K562 (cell line): ENCODE measurements around the gene ARHGAP26. TPM values are rescaled to one million over a fixed set of nuclear protein-coding genes. Genes with fewer than 3 reads are reported as not detected.

Experiments used
- ATAC-seq: fragments of 200-7000 bp; cut with Tn5 transposase; 3 replicates; pipeline ENCODE4 v1.9.1; 2020; ENCODE audit warnings: moderate library complexity
- BruUV-seq: library from RNA; stranded (reverse); fragments of 400-500 nt; replicated peaks from 2 replicates; lab custom pipeline; 2021; lab: Mats Ljungman, UMichigan
- CTCF ChIA-PET: fragments of 300-600 bp; formaldehyde crosslinking; extraction: SDS; loops from one replicate; lab custom pipeline; 2021; ENCODE audit warnings: low intra/inter-chr PET ratio; lab: Yijun Ruan, JAX
- POLR2A ChIA-PET: fragments of 300-600, 350-650 bp; sonication (Branson Sonifier 250); formaldehyde crosslinking; extraction: SDS; loops from one replicate; lab custom pipeline; 2021; ENCODE audit warnings: antibody characterized with exemption, inconsistent platforms; lab: Yijun Ruan, JAX
- DNase-seq, 4 experiments: peaks; one replicate each; pipeline versions ENCODE4 v3.0.0 to v3.0.0-alpha.2; 2011 to 2018; ENCODE audit warnings: low spot score in 3 of 4, mixed read lengths in 3 of 4; ENCODE audit errors: extremely low read depth in 1 of 4
- FAIRE-seq: peaks from 2 replicates; lab custom pipeline; 2011; peaks lifted over from hg19 to GRCh38; lab: Jason Lieb, UNC
- H2AFZ ChIP-seq: 2 replicates; pipeline ENCODE4 v1.6.0; 2011; ENCODE audit warnings: low read depth, low read length, control low read depth, inconsistent platforms
- H3K27ac ChIP-seq: fragments of 200-600 bp; 3 replicates; pipeline ENCODE4 v1.8.0; 2011; ENCODE audit warnings: low read depth, mild to moderate bottlenecking, control low read depth, inconsistent platforms, low read length, moderate library complexity, mixed read lengths; ENCODE audit errors: extremely low read depth
- H3K27me3 ChIP-seq, 2 experiments: fragments of 300-600 bp in 1 of 2; 2 replicates in 1 of 2; 3 replicates in 1 of 2; pipeline versions ENCODE4 v1.6.0 to v1.8.0; 2011; ENCODE audit warnings: inconsistent platforms in 2 of 2, low read length in 2 of 2, mild to moderate bottlenecking in 1 of 2, mixed read lengths in 1 of 2, moderate library complexity in 1 of 2; ENCODE audit not compliant: control insufficient read depth in 2 of 2, insufficient read depth in 2 of 2
- H3K36me3 ChIP-seq: fragments of 300-600 bp; 3 replicates; pipeline ENCODE4 v1.8.0; 2011; ENCODE audit warnings: mild to moderate bottlenecking, low read length, inconsistent platforms; ENCODE audit not compliant: control insufficient read depth, insufficient read depth
- H3K4me1 ChIP-seq, 2 experiments: fragments of 200-600 bp in 1 of 2; replicated peaks in 1 of 2; 2 replicates in 1 of 2; 3 replicates in 1 of 2; pipeline versions ENCODE4 v1.5.1 to v1.8.0; 2011; ENCODE audit warnings: inconsistent platforms in 2 of 2, low read length in 2 of 2, mild to moderate bottlenecking in 1 of 2, mixed read lengths in 1 of 2, moderate library complexity in 1 of 2; ENCODE audit not compliant: control insufficient read depth in 2 of 2, insufficient read depth in 2 of 2
- H3K4me2 ChIP-seq: 2 replicates; pipeline ENCODE4 v1.6.1; 2011; ENCODE audit warnings: low read length, control low read depth, inconsistent platforms, mixed read lengths; ENCODE audit not compliant: insufficient read depth
- H3K4me3 ChIP-seq: fragments of 200-600 bp; sonication (generic), shearing (Covaris generic); 2 replicates; pipeline ENCODE4 v1.5.1; 2016; ENCODE audit warnings: control low read depth, inconsistent platforms
- H3K79me2 ChIP-seq: fragments of 200-600 bp; 3 replicates; pipeline ENCODE4 v1.8.0; 2011; ENCODE audit warnings: low read length, inconsistent platforms; ENCODE audit not compliant: control insufficient read depth, insufficient read depth
- H3K9ac ChIP-seq, 2 experiments: 2 replicates each; pipeline versions ENCODE4 v1.6.0 to v1.6.1; 2011; ENCODE audit warnings: low read depth in 2 of 2, low read length in 2 of 2, control low read depth in 1 of 2, inconsistent platforms in 1 of 2, mild to moderate bottlenecking in 1 of 2, mixed read lengths in 1 of 2; ENCODE audit not compliant: insufficient read depth in 1 of 2
- H3K9me1 ChIP-seq: one replicate; pipeline ENCODE4 v1.6.0; 2011; ENCODE audit warnings: inconsistent platforms, mild to moderate bottlenecking, low read length, moderate library complexity; ENCODE audit not compliant: control insufficient read depth, insufficient read depth
- H3K9me3 ChIP-seq: replicated peaks from 2 replicates; pipeline ENCODE4 v1.5.1; 2011; ENCODE audit warnings: low read depth, low read length, inconsistent platforms; ENCODE audit not compliant: control insufficient read depth, insufficient read depth
- H4K20me1 ChIP-seq: replicated peaks from 2 replicates; pipeline ENCODE4 v1.6.1; 2011; ENCODE audit warnings: low read length, inconsistent platforms, mixed read lengths; ENCODE audit not compliant: control insufficient read depth, insufficient read depth
- CBX8 ChIP-seq: fragments of 200-600 bp; sonication (generic); IDR thresholded peaks from 2 replicates; pipeline ENCODE4 v1.6.1; 2012; ENCODE audit warnings: borderline replicate concordance, mixed run types, low read depth, mild to moderate bottlenecking, moderate library complexity, mixed read lengths, low read length, control low read depth, inconsistent platforms; ENCODE audit not compliant: poor library complexity, severe bottlenecking; ENCODE audit errors: extremely low read depth
- CHD4 ChIP-seq: fragments of 200-600 bp; sonication (generic); IDR thresholded peaks from 3 replicates; pipeline ENCODE4 v1.6.1; 2012; ENCODE audit warnings: low read depth, mild to moderate bottlenecking, mixed read lengths, low read length, inconsistent platforms; ENCODE audit not compliant: insufficient read depth, insufficient replicate concordance, poor library complexity, severe bottlenecking
- DNMT1 ChIP-seq: fragments of 450-650 bp; IDR thresholded peaks from 2 replicates; pipeline ENCODE4 v1.6.1; 2016; ENCODE audit warnings: antibody characterized with exemption, mild to moderate bottlenecking
- MYNN ChIP-seq, 2 experiments: sonication (generic); formaldehyde crosslinking in 1 of 2; IDR thresholded peaks; 2 replicates each; pipeline versions ENCODE4 v1.5.0 to v1.6.1; 2016 to 2020; ENCODE audit warnings: antibody characterized with exemption in 1 of 2, missing genetic modification reagents in 1 of 2
- PURB ChIP-seq: sonication (generic); formaldehyde crosslinking; IDR thresholded peaks from 2 replicates; pipeline ENCODE4 v1.9.0; 2021; ENCODE audit warnings: low read depth, mild to moderate bottlenecking, missing genetic modification reagents
- TARDBP ChIP-seq: fragments of 450-650 bp; IDR thresholded peaks from 2 replicates; pipeline ENCODE4 v1.6.1; 2016
- THRAP3 ChIP-seq: fragments of 450-650 bp; IDR thresholded peaks from 2 replicates; pipeline ENCODE4 v1.6.1; 2016; ENCODE audit warnings: mild to moderate bottlenecking, inconsistent platforms, borderline replicate concordance
- XRCC3 ChIP-seq: fragments of 450-650 bp; IDR thresholded peaks from 2 replicates; pipeline ENCODE4 v1.6.1; 2017; ENCODE audit warnings: mild to moderate bottlenecking, moderate library complexity
- ZNF224 ChIP-seq: sonication (generic); formaldehyde crosslinking; IDR thresholded peaks from 2 replicates; pipeline ENCODE4 v1.8.0; 2022; ENCODE audit warnings: mild to moderate bottlenecking, missing genetic modification reagents
- ZNF668 ChIP-seq: fragments of 250-450 bp; sonication (Bioruptor Pico); IDR thresholded peaks from 2 replicates; pipeline ENCODE4 v1.8.0; 2022; ENCODE audit warnings: mild to moderate bottlenecking, inconsistent platforms
- WGBS: fragments of 100-300 bp; shearing (Covaris generic); methylation state at CpG from one replicate; pipeline ENCODE4 v1.1.6; 2016; ENCODE audit warnings: low coverage, mixed read lengths; ENCODE audit not compliant: insufficient coverage; ENCODE audit errors: missing lambda C conversion rate; 5-methylcytosine and 5-hydroxymethylcytosine counted together
- in situ Hi-C: fragments of 300-500 bp; cut with MboI; formaldehyde crosslinking; loops from 4 replicates; pipeline ENCODE4 v1.15.0; 2018; ENCODE audit warnings: inconsistent platforms, mixed read lengths
- intact Hi-C: fragments of 100-400 bp; cut with micrococcal nuclease; formaldehyde crosslinking; loops from 2 replicates; pipeline ENCODE4 v1.14.2; 2022
- polyA plus RNA-seq, 8 experiments: library from polyadenylated mRNA; depleted of rRNA in 4 of 8; stranded (reverse) in 5 of 8; unstranded in 3 of 8; fragments of >200 nt; fragmentation: Nextera tagmentation in 2 of 8; fragmentation: Illumina TruSeq in 1 of 8; extraction: Ambion mirVana in 2 of 8; extraction: Trizol in 1 of 8; gene quantifications; 2 replicates each; pipeline versions ENCODE4 v1.2.1 to v1.2.3, GENCODE V29; 2011 to 2014; ENCODE audit warnings: inconsistent platforms in 1 of 8, missing spikeins in 1 of 8
- total RNA-seq, 7 experiments: library from RNA; depleted of rRNA in 6 of 7; stranded (reverse); fragments of >200 nt in 6 of 7; fragmentation: Illumina TruSeq in 2 of 7; extraction: Trizol in 2 of 7; gene quantifications; 2 replicates each; pipeline versions ENCODE4 v1.2.1 to v1.2.3, GENCODE V29; 2011 to 2021; ENCODE audit warnings: low replicate concordance in 1 of 7
- TF ChIP-seq, protein P1 (sequence below), 2 experiments: fragments of 450-650 bp in 1 of 2; IDR thresholded peaks; 2 replicates each; pipeline ENCODE4 v1.6.1; 2011 to 2017; ENCODE audit warnings: low read depth in 2 of 2, antibody characterized with exemption in 1 of 2, borderline replicate concordance in 1 of 2, low read length in 1 of 2, mild to moderate bottlenecking in 1 of 2, mixed read lengths in 1 of 2; ENCODE audit not compliant: control insufficient read depth in 1 of 2
- TF ChIP-seq, protein P2 (sequence below): fragments of 450-650 bp; IDR thresholded peaks from 2 replicates; pipeline ENCODE4 v1.6.1; 2018; ENCODE audit not compliant: partially characterized antibody

ARHGAP26 gene
- total and polyA plus RNA-seq, 9 of the 15 experiments (the other 6 are each of a cell fraction or from before 2014, with no cell fraction given) = 0.13 to 1.1 (median 0.55) TPM

DNA sequence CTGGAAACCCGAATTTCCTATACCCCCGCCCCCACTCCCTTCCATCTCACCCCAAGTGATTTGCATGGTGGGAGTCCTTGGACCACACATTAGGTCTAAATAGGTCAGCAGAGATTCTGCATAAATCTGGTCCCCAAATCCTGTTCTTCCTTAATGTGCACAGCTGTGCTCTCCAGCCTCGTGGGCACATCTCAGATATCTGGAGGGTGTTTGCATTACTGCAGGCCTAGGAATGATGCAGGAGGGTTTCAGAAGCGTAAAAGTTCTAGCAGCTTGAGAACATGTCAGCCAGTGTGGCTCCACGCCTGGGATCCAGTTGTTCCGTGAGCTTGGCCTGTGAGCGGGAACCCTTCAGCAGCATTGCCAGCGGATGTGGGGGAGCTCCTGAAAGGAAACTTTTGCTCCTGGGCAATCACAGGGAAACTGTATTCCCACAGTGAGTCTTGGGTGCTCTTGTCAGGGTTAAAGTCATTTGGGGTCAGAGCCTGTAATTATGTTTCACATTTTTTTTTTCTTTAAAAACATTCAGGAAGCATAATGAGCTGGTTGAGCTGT, 12.9 kb downstream of the ARHGAP26 start:
- no peaks in the 10 kb centered on the region for H4K20me1 ChIP-seq
- H3K36me3 ChIP-seq = no peaks in the 10 kb centered on the region
- no peaks in the 10 kb centered on the region for H3K9me3 ChIP-seq
- no peak for TF ChIP-seq DNMT1
- TF ChIP-seq PURB (CRISPR knock-in tag) = no peak
- TF ChIP-seq CHD4 = no peak
- TF ChIP-seq ZNF224 = no peak
- TF ChIP-seq THRAP3 = no peak
- TF ChIP-seq CBX8 = no peak
- TF ChIP-seq, protein P1, sequence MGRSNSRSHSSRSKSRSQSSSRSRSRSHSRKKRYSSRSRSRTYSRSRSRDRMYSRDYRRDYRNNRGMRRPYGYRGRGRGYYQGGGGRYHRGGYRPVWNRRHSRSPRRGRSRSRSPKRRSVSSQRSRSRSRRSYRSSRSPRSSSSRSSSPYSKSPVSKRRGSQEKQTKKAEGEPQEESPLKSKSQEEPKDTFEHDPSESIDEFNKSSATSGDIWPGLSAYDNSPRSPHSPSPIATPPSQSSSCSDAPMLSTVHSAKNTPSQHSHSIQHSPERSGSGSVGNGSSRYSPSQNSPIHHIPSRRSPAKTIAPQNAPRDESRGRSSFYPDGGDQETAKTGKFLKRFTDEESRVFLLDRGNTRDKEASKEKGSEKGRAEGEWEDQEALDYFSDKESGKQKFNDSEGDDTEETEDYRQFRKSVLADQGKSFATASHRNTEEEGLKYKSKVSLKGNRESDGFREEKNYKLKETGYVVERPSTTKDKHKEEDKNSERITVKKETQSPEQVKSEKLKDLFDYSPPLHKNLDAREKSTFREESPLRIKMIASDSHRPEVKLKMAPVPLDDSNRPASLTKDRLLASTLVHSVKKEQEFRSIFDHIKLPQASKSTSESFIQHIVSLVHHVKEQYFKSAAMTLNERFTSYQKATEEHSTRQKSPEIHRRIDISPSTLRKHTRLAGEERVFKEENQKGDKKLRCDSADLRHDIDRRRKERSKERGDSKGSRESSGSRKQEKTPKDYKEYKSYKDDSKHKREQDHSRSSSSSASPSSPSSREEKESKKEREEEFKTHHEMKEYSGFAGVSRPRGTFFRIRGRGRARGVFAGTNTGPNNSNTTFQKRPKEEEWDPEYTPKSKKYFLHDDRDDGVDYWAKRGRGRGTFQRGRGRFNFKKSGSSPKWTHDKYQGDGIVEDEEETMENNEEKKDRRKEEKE (IDR thresholded peaks at IDR 0.05; ENCODE audit: borderline replicate concordance in 1 of 2, control insufficient read depth in 1 of 2, low read depth in 2 of 2, low read length in 1 of 2) = no peak
- TF ChIP-seq, protein P2, sequence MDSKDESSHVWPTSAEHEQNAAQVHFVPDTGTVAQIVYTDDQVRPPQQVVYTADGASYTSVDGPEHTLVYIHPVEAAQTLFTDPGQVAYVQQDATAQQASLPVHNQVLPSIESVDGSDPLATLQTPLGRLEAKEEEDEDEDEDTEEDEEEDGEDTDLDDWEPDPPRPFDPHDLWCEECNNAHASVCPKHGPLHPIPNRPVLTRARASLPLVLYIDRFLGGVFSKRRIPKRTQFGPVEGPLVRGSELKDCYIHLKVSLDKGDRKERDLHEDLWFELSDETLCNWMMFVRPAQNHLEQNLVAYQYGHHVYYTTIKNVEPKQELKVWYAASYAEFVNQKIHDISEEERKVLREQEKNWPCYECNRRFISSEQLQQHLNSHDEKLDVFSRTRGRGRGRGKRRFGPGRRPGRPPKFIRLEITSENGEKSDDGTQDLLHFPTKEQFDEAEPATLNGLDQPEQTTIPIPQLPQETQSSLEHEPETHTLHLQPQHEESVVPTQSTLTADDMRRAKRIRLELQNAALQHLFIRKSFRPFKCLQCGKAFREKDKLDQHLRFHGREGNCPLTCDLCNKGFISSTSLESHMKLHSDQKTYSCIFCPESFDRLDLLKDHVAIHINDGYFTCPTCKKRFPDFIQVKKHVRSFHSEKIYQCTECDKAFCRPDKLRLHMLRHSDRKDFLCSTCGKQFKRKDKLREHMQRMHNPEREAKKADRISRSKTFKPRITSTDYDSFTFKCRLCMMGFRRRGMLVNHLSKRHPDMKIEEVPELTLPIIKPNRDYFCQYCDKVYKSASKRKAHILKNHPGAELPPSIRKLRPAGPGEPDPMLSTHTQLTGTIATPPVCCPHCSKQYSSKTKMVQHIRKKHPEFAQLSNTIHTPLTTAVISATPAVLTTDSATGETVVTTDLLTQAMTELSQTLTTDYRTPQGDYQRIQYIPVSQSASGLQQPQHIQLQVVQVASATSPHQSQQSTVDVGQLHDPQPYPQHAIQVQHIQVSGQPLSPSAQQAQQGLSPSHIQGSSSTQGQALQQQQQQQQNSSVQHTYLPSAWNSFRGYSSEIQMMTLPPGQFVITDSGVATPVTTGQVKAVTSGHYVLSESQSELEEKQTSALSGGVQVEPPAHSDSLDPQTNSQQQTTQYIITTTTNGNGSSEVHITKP = no peak
- TF ChIP-seq TARDBP = no peak
- no peak for TF ChIP-seq XRCC3
- TF ChIP-seq MYNN (IDR thresholded peaks at IDR 0.05) = no peak
- no peak for TF ChIP-seq MYNN (CRISPR knock-in tag; IDR thresholded peaks at IDR 0.05)
- TF ChIP-seq ZNF668 = no peak
- WGBS = 0% methylated on average over 8 of the region's 8 CpGs
- CTCF ChIA-PET = no interaction called here
- no peak overlapping the region for H3K4me2 ChIP-seq
- H3K27ac ChIP-seq = no peak overlapping the region
- intact Hi-C loops (no loop called here), in situ Hi-C loops (no loop called here)
- H3K9ac ChIP-seq = no peak overlapping the region
- H3K79me2 ChIP-seq = no peaks in the 10 kb centered on the region
- DNase-seq (no peak), ATAC-seq (no peak), FAIRE-seq (no peak)
- H3K9me1 ChIP-seq = no peaks in the 10 kb centered on the region
- peaks cover 0 to 33% of the 10 kb centered on the region in 2 experiments; a peak in 4 of 5 replicates for H3K27me3 ChIP-seq
- H3K4me3 ChIP-seq = no peak overlapping the region
- no peak overlapping the region for H2AFZ ChIP-seq
- BruUV-seq = no TSS peak
- H3K4me1 ChIP-seq = no peaks in the 10 kb centered on the region
- POLR2A ChIA-PET = interaction anchor here (0.7 to 0.8 kb wide), 2 partner anchors 13 to 20 kb away, joined by 3 read pairs; partner anchors contain the start of gene ARHGAP26
